Colon (tissue), 2 donors: ENCODE results near the gene SLC17A2.

Source experiments
- FAIRE-seq: peaks from 2 replicates; lab custom pipeline; 2012; peaks lifted over from hg19 to GRCh38; lab: Jason Lieb, UNC
- donor health status: control.
- donor health status: control.

Gene SLC17A2

DNA sequence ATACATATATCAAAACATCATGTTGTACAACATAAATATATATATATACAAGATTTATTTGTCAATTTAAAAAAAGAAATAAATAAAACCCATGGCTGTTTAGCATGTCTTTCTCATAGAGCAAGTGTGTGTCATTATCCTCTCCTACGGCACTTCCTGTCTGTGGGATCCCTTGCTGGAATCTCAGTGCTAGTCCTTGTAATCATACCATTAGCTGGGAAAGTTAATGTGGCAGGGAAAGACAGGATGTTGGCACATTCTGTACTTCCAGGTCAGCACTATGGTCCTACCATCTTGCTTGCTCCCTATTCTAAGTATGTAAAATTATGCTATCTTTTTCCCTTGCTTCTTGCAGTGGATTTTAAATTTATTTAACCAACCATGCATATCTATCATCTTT, 47.0 kb downstream of the SLC17A2 start:
- FAIRE-seq = no peak

DNA sequence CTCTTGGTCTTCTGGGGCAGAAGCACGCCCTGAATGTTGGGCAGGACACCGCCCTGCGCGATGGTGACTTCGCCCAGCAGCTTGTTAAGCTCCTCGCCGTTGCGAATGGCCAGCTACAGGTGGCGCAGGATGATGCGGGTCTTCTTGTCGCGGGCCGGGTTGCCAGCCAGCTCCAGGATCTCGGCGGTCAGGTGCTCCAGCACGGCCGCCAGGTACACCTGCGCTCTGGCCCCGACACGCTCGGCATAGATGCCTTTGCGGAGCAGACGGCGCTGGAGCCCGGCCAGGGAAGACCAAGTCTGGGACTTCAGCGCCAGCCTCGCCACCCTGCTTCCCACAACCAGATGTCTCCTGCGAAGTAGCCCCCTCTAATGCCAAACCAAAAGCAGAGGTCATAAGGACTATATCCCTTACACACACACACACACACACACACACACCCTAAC, 48.4 kb downstream of the SLC17A2 start:
- FAIRE-seq = no peak

DNA sequence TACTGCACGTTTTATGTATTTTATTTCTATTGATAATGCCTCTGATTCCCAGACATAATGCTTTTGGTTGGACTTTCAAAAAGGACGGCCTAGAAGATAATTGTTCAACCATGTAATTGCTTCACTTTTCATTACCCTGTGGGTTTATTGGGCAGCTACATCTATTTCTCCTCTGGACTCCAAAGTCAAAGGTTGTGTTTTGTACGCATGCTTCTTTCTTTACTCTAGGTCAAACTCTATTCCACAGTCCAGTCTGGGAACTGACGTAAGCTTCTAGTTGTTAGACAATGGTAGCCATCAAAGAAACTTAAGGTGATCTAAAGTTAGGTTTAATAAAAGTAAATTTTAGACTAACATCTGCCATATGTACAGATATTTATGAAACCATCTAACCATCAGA, 49.9 kb downstream of the SLC17A2 start:
- no peak for FAIRE-seq

DNA sequence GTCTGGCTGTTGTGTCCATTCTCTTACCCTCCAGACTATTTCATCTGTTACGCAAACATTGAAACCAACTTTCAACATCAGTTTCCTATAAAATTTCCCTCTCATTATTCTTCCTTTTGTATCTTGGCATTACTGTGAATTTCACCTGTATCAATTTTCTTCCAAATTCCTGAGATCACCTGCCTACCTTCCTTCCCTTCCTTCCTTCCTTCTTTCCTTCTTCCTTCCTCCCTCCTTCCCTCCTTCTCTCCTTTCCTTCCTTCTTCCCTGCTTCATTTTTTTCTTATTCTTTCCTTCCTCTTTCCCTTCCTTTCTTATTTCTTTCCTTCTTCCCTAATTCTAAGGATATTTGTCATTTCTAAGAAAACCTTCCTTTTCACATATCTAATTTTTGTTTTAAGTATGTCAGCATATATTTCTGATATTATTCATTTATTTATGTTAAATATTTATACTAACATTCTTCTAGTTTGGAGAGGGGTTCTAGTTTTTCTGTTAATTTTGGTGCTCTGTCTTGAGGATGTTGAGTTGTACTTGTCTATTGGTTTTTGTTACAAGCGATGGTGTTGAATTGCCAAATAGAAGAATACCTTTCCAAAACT, 51.7 kb downstream of the SLC17A2 start:
- no peak for FAIRE-seq

DNA sequence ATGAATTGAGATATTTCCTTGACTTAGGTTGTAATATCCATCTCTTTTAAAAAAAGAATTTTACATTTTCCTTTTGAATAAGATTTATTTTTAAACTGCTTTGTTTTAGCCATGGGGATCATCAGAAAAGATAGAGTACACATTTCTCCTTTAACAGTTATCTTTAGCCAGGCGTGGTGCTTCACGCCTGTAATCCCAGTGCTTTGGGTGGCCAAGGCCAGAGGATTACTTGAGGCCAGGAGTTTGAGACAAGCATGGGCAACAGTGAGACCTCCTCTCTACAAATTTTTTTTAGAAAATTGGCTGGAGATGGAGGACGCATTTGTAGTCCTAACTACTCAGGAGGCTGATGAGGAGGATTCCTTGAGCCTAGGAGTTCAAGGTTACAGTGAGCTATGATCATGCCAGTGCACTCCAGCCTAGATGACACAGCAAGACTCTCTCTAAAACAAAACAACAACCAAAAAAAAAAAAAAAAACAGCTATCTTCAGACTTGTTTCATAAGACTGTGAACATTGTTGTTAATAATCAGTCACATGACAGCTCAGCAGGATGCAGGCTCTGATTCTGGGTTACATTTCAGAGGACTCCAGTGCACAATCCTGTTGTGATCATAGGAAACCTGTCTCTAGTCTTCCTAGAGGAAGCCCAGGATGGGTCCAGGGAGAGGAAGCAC, 54.4 kb downstream of the SLC17A2 start:
- no peak for FAIRE-seq

DNA sequence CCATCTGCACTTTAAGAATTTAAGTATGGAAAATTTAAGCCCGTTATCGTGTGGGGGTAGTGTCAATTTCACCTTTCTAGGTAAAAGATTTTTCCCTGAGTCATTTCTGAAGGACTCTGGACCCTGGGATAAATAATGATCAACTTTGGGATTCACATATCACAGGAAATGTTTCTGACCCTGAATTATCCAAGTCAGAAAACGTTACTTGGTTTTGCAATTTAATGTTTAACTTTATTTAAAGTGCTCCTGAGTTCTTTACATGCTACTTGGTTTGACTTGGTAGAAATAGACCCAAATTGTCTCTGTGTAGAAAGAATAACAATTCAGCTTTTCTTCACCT, 55.0 kb downstream of the SLC17A2 start:
- FAIRE-seq = no peak

DNA sequence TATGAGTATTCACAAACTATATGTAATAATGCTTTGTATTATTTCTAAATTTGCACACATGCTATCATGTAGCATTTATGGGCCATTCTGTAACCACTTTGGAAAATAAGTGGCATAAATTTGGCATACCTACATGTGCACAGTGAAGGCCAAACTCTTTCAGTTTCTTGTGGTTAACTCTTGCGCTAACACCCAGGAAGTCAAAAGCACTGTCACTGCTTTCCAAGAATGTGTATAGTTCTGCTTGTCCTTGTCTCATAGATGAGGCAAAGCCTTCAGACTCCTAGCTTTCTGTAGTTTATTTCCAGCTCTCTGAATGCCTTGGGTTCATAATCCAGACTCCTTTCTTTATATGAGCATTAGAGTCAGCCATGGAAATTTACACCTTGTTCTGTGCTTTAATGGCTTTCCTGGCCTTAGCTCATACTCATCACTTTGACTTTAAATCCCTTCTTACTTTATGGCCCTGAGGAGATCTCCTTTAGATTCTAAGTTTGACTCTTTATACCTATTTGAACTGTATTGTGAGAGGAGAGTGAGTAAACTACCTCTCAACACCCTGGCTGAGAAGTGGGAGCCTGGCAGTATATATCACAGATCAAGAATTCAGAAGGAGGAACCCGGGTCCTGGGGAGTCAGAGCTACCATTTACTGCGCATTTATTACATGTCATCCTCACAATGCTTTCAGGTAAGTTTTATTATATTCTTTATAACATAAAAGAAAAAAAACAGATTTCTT, 55.5 kb downstream of the SLC17A2 start:
- no peak for FAIRE-seq

DNA sequence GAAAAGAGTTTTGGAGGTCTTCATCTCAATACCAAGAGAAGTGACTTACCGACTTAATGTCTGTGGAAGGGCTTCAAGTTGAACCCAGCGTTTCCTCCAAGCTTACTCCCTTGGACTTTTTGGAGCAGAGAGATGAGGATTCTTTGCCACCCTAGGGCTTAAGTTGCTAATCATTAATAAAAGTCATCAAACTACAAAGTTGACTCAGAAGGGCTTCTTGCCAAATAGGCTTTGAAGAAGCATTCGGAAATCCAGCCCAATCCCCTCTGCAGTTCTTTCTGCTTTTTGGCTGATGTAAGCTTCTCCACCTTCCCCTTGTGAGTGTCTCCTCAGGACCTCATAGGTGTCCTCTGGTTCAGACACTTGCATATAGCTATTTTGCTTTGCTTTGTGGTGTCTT, 56.4 kb downstream of the SLC17A2 start, which contains the start of gene SLC17A3:
Gene SLC17A3, minus strand, starts transcription at position 126 of the 400 bp plus-strand sequence. CDS start 5,856 bp downstream, outside the sequence.
- no peak for FAIRE-seq

DNA sequence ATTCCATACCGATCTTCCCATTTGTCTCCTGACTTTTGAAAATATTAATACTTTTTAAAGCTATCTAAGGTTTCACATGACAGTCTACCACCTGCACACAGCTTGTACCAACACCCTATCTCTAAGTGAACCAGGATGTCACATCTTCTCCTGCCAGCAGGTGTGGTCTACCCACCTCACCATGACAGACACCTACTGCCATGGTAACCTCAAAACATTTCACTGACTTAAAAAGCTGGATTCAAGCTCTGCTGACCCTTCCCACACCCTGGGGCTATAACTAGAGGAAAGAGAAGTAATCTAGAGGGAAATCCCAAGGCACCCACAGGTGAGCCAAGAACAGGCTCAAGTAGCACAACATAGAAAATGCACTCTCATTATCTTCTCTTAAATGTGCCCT, 57.7 kb downstream of the SLC17A2 start:
- no peak for FAIRE-seq

DNA sequence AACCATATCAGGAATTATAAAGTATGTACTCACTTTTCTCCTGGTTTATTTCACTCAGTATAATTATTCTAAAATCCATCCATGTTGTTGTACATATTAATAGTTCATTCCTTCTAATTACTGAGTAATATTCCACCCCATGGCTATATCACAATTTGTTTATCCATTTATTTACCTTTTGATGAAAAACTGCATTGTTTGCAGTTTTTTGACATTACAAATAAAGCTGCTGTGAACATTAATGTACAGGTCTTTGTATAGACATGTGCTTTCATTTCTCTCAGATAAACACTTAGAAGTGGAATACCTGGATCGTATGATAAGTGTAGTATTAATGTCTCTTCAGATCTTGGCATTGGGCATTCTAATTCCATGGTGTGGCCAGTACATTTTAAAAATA, 60.7 kb downstream of the SLC17A2 start:
- FAIRE-seq = no peak

DNA sequence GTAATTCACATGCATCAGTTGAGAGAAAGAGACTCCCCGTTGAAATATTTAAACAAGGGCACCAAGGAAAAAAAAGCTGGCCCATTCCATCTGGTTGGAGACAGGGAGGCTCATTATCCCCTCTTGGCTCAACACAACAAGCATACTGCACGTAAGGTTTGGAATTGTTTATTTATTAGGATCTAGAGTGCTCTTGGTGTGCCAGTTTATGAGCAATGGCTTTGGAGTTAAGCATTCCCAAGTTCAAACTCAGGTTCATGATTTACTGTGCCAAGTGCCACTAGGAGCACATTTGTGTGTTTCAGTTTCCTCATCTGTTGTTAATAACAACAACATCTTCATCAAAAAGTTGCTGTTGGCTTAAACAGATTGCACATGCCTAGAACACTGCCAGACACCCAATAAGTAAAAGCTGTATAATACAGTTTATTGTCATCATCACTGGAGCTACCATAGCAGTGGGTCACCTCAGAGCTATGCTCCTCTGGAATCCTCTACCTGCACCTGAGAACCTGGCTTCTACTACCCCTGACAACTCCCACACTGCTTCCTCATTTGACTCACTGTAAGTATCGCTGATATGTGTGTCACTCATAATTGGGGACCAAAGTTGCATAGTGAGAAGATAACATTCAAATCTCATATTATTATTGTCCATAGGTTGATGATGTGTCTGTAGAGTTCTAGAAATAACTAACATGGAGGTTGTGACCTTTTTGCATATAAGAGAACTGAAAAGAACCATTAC, 61.9 kb downstream of the SLC17A2 start:
- no peak for FAIRE-seq

DNA sequence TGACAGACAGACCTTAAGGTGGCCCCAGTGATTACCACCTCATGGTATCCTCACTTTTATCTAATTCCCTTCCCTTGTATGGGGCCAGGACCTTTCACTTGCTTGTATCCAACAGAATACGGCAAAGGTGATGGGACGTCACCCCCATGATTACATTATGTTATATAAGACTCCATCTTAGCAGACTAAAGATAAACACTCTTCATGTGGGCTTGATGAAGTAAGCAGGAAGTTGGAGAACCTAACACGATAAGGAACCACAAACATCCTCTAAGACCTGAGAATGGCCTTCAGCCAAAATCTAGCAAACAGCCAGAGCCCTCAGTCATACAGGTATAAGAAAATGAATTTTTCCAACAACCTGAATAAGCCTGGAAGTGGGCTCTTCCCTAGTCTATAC, 64.5 kb downstream of the SLC17A2 start:
- FAIRE-seq = no peak

DNA sequence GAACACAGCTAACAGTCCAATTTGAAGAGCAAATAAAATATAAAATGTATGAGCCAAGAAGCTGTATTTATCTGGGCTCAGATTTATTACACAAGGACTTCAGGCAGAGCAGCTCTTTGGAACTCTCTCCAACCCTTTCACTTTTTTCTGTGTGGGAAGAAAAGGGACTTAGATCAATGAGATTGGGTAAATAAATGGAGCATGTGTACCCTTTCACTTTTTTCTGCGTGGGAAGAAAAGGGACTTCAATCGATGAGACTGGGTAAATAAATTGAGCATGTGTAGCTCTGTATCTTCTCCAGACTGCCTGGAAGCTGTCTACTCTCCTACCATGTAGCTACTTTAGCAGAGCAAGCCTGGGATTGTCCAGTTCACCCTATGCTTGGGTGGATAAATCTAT, 67.1 kb downstream of the SLC17A2 start:
- no peak for FAIRE-seq
